ENCODE measurements around the gene KCNC3. TPM values are rescaled to one million over a fixed set of nuclear protein-coding genes. Genes with fewer than 3 reads are reported as not detected.
A peak's percentile ranks its signal among the peaks of the same experiment; 100 is the strongest.

Gene KCNC3
- total RNA-seq, 2 donors from 2014 or later, result 8.6 to 10.7 TPM

DNA sequence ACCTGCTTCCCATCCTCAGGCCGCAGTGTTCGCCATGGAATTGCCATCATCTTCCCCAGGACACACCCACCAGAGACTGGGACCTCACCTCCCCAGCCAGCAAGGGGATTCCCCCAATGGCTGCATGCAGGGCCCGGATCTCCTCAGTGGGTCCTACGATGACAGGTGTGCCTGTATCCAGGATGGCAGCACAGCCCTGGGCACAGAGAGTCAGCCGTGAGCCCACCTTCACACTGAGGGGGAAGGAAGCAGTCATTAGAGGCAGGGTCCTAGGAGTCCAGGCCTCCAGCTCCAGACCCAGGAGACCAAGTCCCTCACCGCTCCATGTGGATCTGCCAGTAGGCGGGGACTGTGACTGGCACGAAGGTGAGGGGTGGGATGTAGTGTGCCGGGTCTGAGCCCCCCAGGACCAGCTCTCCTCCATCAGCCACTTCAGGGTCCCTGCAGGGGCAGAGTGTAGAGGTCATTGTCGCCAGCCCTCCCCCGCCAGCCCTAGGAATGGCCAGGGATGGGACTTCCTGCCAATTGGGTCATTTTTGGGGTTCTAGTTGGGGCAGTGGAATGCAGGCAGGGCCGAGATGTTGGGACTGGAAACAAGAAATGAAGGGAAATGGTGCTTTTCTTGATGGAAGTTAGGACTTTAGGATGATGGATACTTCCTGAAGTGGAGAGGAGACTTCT is 5.7 kb upstream of the KCNC3 start:
- H3K4me1 ChIP-seq (ENCODE audit: control insufficient read depth, insufficient read depth, low read length), result no peaks in the 10 kb centered on the region
- H3K9ac ChIP-seq (ENCODE audit: extremely low read depth, low read length, poor library complexity, severe bottlenecking), result no peak overlapping the region
- H3K27ac ChIP-seq (ENCODE audit: low read depth, low read length), result no peak overlapping the region
- DNase-seq, result peak; percentile 40
- H3K36me3 ChIP-seq (ENCODE audit: control insufficient read depth, insufficient read depth, low read length), result no peaks in the 10 kb centered on the region
- H3K4me3 ChIP-seq (ENCODE audit: low read length), result no peak overlapping the region
- H3K27ac Mint-ChIP-seq, result no peak overlapping the region
- H3K27me3 Mint-ChIP-seq (ENCODE audit: insufficient read depth), result peaks cover 33% of the 10 kb centered on the region
- 88 to 94% methylated on average over 2 to 12 of the region's 12 CpGs for WGBS, 2 experiments (ENCODE audit: insufficient coverage in 1 of 2, insufficient read length in 1 of 2)
- TF ChIP-seq CTCF (conservative IDR thresholded peaks at IDR 0.05), result no peak
- peak overlapping the region; percentile 80 for H3K4me3 Mint-ChIP-seq
- H3K4me1 Mint-ChIP-seq, result peaks cover 21% of the 10 kb centered on the region
- peaks cover 13% of the 10 kb centered on the region for H3K36me3 Mint-ChIP-seq (ENCODE audit: low read depth)
- H3K27me3 ChIP-seq (ENCODE audit: control insufficient read depth, insufficient read depth, low read length, poor library complexity, severe bottlenecking), result no peaks in the 10 kb centered on the region
- H3K9me3 ChIP-seq (ENCODE audit: control insufficient read depth, low read length), result no peaks in the 10 kb centered on the region
- peaks cover 3% of the 10 kb centered on the region for H3K9me3 Mint-ChIP-seq

GRCh38 chr19:50333737-50334617 is 4.8 kb upstream of the KCNC3 start:
- no peaks in the 10 kb centered on the region for H3K27me3 ChIP-seq (ENCODE audit: control insufficient read depth, insufficient read depth, low read length, poor library complexity, severe bottlenecking)
- Mint-ChIP-seq H3K9me3 (peaks cover 4% of the 10 kb centered on the region), H3K4me1 (peaks cover 26% of the 10 kb centered on the region), H3K4me3 (peak overlapping the region; percentile 80), H3K36me3 (ENCODE audit: low read depth) (peaks cover 8% of the 10 kb centered on the region), H3K27ac (peak overlapping the region; percentile 98), H3K27me3 (ENCODE audit: insufficient read depth) (peaks cover 37% of the 10 kb centered on the region)
- DNase-seq, result peak; percentile 48
- no peak for TF ChIP-seq CTCF (conservative IDR thresholded peaks at IDR 0.05)
- 50 to 54% methylated on average over 17 to 54 of the region's 54 CpGs for WGBS, 2 experiments (ENCODE audit: insufficient coverage in 1 of 2, insufficient read length in 1 of 2)
- peak overlapping the region; percentile 94 for H3K9ac ChIP-seq (ENCODE audit: extremely low read depth, low read length, poor library complexity, severe bottlenecking)
- no peaks in the 10 kb centered on the region for H3K36me3 ChIP-seq (ENCODE audit: control insufficient read depth, insufficient read depth, low read length)
- H3K4me1 ChIP-seq (ENCODE audit: control insufficient read depth, insufficient read depth, low read length), result no peaks in the 10 kb centered on the region
- H3K4me3 ChIP-seq (ENCODE audit: low read length), result peak overlapping the region; percentile 83
- H3K9me3 ChIP-seq (ENCODE audit: control insufficient read depth, low read length), result no peaks in the 10 kb centered on the region
- peak overlapping the region; percentile 85 for H3K27ac ChIP-seq (ENCODE audit: low read depth, low read length)

DNA sequence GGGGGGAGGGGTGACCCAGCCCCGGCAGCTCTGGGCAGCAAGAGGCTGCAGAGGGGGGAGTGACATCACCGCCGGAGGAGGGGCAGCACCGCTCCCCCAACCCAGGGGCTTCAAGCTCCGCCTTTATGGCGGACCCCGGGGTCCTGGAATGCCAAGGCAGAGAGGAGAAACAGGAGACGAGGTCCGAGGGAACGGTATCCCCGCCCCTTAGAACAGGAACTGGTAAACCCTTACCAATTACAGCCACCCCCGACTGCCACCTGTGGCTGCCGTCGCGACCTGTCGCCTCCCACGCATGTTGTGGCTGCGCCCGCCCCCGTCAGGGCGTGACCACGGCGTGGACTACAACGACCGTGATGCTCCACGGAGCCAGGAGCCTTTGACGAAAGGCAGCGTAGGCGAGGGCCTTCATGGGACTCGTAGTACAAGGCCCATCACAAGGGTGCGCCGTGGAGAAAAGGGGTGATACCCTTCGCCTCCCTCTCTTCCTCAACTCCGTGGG is 4.1 kb upstream of the KCNC3 start:
- H3K9me3 Mint-ChIP-seq, result peaks cover 4% of the 10 kb centered on the region
- peak overlapping the region; percentile 80 for H3K4me3 Mint-ChIP-seq
- peak overlapping the region; percentile 85 for H3K27ac ChIP-seq (ENCODE audit: low read depth, low read length)
- no peaks in the 10 kb centered on the region for H3K4me1 ChIP-seq (ENCODE audit: control insufficient read depth, insufficient read depth, low read length)
- no peak for TF ChIP-seq CTCF (conservative IDR thresholded peaks at IDR 0.05)
- peak overlapping the region; percentile 98 for H3K27ac Mint-ChIP-seq
- H3K9me3 ChIP-seq (ENCODE audit: control insufficient read depth, low read length), result no peaks in the 10 kb centered on the region
- H3K36me3 ChIP-seq (ENCODE audit: control insufficient read depth, insufficient read depth, low read length), result no peaks in the 10 kb centered on the region
- 28 to 39% methylated on average over 21 to 34 of the region's 34 CpGs for WGBS, 2 experiments (ENCODE audit: insufficient coverage in 1 of 2, insufficient read length in 1 of 2)
- H3K36me3 Mint-ChIP-seq (ENCODE audit: low read depth), result peaks cover 4% of the 10 kb centered on the region
- peaks cover 40% of the 10 kb centered on the region for H3K27me3 Mint-ChIP-seq (ENCODE audit: insufficient read depth)
- H3K4me3 ChIP-seq (ENCODE audit: low read length), result peak overlapping the region; percentile 83
- peaks cover 26% of the 10 kb centered on the region for H3K4me1 Mint-ChIP-seq
- H3K27me3 ChIP-seq (ENCODE audit: control insufficient read depth, insufficient read depth, low read length, poor library complexity, severe bottlenecking), result no peaks in the 10 kb centered on the region
- peak; percentile 97 for DNase-seq
- H3K9ac ChIP-seq (ENCODE audit: extremely low read depth, low read length, poor library complexity, severe bottlenecking), result peak overlapping the region; percentile 94

All from endodermal cell (in vitro differentiated cells).